GM21390 (cell line): ENCODE data around the gene MRTFA.
"Not testable (repeated sequence)": the region's sequence is repeated elsewhere in the genome, so short reads cannot be mapped to it uniquely, and the experiment has no call there.

ENCODE experiments used
- ATAC-seq: cut with Tn5 transposase; IDR thresholded peaks from one replicate; pipeline ENCODE4 v1.9.1; 2021; ENCODE audit not compliant: unreplicated experiment

MRTFA gene

DNA sequence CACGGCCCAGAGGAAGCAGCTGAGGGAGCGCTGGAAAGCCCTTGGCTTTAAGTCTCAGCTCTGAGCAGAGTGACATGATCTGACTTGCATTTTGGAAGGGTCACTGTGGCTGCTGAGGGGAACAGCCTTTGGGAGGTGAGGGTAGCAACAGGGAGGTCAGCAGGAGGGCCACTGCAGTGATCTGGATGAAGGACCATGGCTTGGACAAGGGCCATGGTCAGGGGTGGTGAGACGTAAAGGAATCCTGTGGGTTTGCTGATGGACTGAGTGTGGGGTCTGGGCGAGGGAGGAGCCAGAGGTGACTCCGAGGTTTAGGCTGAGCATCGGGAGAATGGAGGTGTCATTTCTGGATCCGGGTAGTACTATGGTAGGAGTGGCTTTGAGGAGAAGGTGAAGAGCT is 232.9 kb downstream of the MRTFA start:
- no peak for ATAC-seq

- no peak for ATAC-seq
Measured at GRCh38 chr22:40403141-40403540, 233.4 kb downstream of the MRTFA start.

DNA sequence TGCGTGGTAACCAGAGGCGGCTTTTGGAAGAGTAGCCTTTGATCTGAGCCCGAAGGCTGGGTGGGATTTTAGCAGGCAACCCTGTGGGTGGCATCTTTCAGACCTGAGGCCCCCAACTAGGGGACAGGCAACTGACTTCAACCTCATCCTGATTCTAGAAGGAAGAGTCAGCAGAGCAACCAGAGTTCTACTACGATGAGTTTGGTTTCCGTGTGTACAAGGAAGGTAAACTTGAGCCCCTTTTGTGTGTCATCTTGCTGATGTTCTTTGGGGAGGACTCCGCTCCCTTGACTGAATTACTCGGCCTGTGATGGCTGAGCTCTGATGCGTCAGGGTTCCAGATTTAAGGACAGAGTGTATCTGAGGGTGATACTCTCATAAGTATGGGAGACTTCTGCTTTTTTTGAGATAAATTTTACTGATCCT is 234.5 kb downstream of the MRTFA start:
- ATAC-seq: no peak

- ATAC-seq: no peak
Measured at GRCh38 chr22:40401532-40401931, 235.0 kb downstream of the MRTFA start.

- no peak for ATAC-seq
Measured at GRCh38 chr22:40400159-40400558, 236.4 kb downstream of the MRTFA start.

DNA sequence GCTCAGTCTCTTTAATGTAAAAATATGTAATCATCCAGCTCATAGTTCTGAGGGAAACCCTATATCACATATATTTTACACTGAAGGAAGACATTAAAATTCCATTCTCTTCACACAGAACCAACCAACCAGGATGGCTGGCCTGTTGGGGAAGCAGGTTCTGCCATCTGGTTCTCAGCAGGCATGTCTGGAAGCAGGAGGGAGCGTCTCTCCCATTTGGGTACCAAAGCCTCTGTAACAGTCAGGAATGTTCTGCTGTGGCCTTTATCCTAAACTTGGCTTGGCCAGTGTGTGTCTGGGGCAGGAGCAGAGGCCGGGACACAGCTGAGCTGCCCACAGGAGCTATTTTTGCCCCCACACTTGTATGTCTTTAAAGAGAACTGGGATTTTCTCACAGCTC is 236.9 kb downstream of the MRTFA start:
- ATAC-seq: no peak

DNA sequence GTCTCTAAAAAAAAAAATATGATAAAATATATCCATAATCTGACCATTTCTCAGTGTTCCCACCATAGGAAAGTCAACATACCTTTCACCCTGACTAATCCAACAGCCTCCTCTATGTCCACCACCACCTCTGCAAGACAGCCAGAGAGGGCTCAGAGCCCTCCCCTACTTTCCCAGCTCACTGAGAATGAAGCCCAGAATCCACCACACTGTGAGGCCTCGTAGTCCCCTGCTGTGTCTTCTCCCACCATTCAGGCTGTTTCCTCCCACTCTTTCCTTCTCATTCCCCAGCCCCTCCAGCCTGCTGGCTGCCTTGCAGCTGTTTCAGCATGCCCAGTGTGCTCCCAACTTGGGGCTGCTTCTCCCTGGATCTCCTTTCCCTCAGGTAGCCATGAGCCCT is 239.1 kb downstream of the MRTFA start:
- ATAC-seq: no peak

DNA sequence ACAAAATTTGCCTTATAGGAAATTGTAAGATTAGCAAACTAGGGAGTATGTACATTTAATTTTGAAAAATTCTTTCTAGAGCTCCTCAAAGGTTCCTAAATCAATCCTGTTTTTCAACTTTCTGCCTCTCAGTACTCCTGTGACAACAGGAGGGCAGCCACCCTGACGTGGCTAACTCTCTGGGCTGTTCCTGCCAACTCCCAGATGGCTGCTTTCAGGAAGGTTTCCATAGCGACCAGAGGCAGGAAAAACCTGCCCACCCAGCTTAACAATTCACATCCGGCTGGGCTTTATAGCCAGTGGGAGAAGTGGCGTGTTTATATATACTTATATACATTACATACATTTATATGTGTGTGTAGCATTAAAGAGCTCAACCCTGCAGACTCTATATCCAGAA is 239.6 kb downstream of the MRTFA start:
- no peak for ATAC-seq

DNA sequence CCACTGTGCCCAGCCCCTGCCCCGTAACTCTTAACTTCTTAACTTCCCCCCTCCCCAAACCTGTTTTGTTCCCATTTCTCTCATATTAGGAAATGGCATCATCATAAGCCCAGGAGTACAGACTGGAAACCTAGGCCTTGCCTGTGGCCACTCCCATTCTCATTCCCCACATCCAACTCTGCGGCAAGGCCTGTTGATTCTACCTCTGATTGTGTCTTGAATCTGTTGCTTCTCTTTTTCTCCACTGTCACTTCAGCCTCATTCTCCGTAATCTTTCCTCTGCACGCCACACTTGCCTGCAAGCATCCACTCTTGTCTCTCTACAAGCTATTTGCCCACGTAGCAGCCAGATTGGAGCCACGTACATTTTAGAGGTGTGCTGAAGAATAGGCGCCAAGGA is 240.9 kb downstream of the MRTFA start:
- no peak for ATAC-seq

GRCh38 chr22:40394607-40395006 is 241.9 kb downstream of the MRTFA start:
- ATAC-seq: no peak

GRCh38 chr22:40392618-40393017 is 243.9 kb downstream of the MRTFA start:
- no peak for ATAC-seq

- no peak for ATAC-seq
Measured at GRCh38 chr22:40391417-40391816, 245.1 kb downstream of the MRTFA start.

DNA sequence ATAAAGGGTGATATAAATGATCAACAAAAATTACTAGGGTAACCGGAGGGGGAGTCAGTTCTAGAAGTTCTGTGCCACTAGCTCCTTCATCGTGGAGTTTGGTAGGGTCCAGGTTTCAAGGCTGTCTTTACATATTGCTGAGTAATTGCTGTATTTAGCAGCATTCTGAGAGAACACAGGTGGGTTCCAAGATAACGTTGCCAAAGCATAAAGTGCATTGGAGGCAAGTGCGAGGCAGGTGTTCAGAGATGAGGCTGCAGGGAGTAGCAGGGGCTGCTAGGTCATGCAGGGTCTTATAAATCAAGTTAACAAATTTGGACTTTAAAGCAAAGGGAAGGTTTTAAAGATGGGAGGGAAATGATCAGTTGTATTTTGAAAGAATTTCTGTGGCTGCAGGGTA is 248.3 kb downstream of the MRTFA start:
- no peak for ATAC-seq

GRCh38 chr22:40387746-40388145 is 248.8 kb downstream of the MRTFA start:
- ATAC-seq: no peak

- ATAC-seq: no peak
Measured at GRCh38 chr22:40385036-40385782, 251.3 kb downstream of the MRTFA start.

- no peak for ATAC-seq
Measured at GRCh38 chr22:40383905-40384304, 252.6 kb downstream of the MRTFA start.

DNA sequence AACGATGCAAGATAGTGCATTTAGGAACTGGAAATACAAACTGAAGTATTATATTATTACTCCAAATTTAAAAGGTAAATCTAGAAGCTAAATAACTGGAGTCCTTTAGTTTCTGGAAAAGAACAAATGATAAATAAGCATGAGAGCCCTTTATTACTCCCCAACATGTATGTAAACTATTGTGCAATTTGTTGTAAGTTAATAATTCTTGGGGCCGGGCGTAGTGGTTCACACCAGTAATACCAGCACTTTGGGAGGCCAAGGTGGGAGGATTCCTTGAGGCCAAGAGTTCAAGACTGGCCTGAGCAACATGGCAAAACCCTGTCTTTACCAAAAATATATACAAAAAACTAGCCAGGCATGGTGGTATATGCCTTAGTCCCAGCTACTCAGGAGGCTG is 255.1 kb downstream of the MRTFA start:
- ATAC-seq: no peak

DNA sequence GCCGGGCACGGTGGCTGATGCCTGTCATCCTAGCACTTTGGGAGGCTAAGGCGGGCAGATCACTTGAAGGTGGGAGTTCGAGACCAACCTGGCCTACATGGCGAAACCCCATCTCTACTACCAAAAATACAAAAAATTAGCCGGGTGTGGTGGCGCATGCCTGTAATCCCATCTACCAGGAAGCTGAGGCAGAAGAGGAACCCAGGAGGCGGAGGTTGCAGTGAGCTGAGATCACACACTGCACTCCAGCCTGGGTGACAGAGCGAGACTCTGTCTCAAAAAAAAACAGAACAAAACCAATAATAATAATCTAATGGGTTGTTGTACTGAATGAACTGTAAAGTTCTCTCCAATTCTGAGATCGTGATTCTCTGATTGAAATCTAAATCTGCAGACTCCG is 258.1 kb downstream of the MRTFA start:
- ATAC-seq: not testable (repeated sequence)

GRCh38 chr22:40377931-40378330 is 258.6 kb downstream of the MRTFA start:
- ATAC-seq: no peak

DNA sequence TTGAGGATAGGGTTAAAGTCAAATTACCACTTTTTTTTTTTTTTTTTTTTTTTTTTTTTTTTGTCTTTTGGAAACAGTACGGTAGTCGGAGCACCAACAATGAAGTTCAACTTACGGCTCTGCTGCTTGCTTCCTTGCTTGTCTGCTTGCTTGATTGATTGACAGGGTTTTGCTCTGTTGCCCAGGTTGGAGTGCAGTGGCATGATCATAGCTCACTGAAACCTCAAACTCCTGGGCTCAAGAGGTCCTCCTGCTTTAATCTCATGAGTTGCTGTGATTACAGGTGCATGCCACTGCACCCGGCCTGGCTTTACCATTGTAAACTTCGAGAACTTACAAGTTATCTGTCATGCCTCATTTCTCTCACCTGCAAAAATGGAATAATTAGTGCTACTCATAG is 260.4 kb downstream of the MRTFA start:
- ATAC-seq: no peak

- ATAC-seq: no peak
Measured at GRCh38 chr22:40374567-40374966, 262.0 kb downstream of the MRTFA start.

GRCh38 chr22:40368836-40369235 is 267.7 kb downstream of the MRTFA start:
- ATAC-seq: no peak

DNA sequence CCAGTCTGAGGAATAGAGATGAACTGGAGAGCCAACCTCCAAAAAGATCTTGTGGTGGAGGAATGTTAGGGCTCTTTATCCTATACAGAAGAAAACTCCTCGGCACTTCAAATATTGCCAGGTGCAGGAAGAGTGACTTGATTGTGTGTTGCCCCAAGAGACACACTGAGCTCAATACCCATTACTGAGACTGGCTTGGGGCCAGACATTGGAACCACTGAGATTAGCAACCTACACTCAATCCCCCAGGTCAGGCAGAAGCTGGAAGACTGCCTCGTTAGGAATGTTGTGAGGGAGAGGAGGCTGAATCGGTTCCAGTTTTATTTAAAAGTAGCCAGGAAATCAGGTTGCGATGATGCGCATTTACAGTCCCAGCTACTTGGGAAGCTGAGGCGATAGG is 268.5 kb downstream of the MRTFA start:
- ATAC-seq: no peak
